Mucosa of descending colon (tissue), 3 donors: ENCODE results near the gene AFDN. TPM values are rescaled to one million over a fixed set of nuclear protein-coding genes. Genes with fewer than 3 reads are reported as not detected.

ENCODE experiments used
- ATAC-seq: fragments of 200-7000 bp; cut with Tn5 transposase; one replicate; pipeline ENCODE4 v1.9.1; 2020; ENCODE audit warnings: mild to moderate bottlenecking, moderate library complexity
- DNase-seq, 3 donors: peaks; one replicate each; pipeline ENCODE4 v3.0.0-alpha.2; 2020
- H3K36me3 ChIP-seq: fragments of 200-600 bp; one replicate; pipeline ENCODE4 v1.8.0; 2021; ENCODE audit warnings: low read depth, mild to moderate bottlenecking
- H3K4me1 ChIP-seq: fragments of 200-600 bp; one replicate; pipeline ENCODE4 v1.8.0; 2021; ENCODE audit warnings: low read depth, mild to moderate bottlenecking
- H3K4me3 ChIP-seq: fragments of 200-600 bp; one replicate; pipeline ENCODE4 v1.8.0; 2021; ENCODE audit warnings: mild to moderate bottlenecking
- H3K9me3 ChIP-seq: fragments of 200-600 bp; one replicate; pipeline ENCODE4 v1.8.0; 2021; ENCODE audit warnings: mild to moderate bottlenecking
- CTCF ChIP-seq: fragments of 200-600 bp; IDR thresholded peaks from one replicate; pipeline ENCODE4 v1.8.0; 2022; ENCODE audit warnings: antibody characterized with exemption, mild to moderate bottlenecking
- intact Hi-C, 2 donors: fragments of 100-400 bp; cut with DNase I in 1 of 2; cut with micrococcal nuclease in 1 of 2; formaldehyde crosslinking; loops; one replicate each; pipeline versions ENCODE4 v1.11.0 to v1.11.1; 2022; cut with DNase I, micrococcal nuclease
- total RNA-seq, 3 donors: library from RNA; stranded (reverse); fragmentation: NEBNext Ultra II Directional in 2 of 3; extraction: Animal tissue kit (Norgen Biotek cat#: 25700) in 2 of 3; gene quantifications; one replicate each; pipeline versions ENCODE4 v1.2.1 to v1.2.4, GENCODE V29; 2021 to 2023
- donor health status: DM: no; HTN: no; CAD: no; lungs with moderate emphysema.
- donor health status: DM: no; HTN: no; CAD: no.
- donor health status: DM: no; HTN: yes; CAD: no.

The AFDN gene
- total RNA-seq, 3 donors from 2014 or later = 168 to 231 (median 208) TPM

- Histone ChIP-seq H3K4me3 (no peak overlapping the region), H3K9me3 (peaks cover 18% of the 10 kb centered on the region), H3K36me3 (no peaks in the 10 kb centered on the region), H3K4me1 (peaks cover 13% of the 10 kb centered on the region)
- TF ChIP-seq CTCF = no peak
- DNase-seq (peak in 1 of 3 donors; percentile 0), ATAC-seq (no peak)
- intact Hi-C loops = no loop called here
These were observed 186.7 kb downstream of the AFDN start for GRCh38 chr6:168013250-168013915.

- TF ChIP-seq CTCF = no peak
- intact Hi-C loops = no loop called here
- no peak for ATAC-seq
- Histone ChIP-seq H3K4me3 (no peak overlapping the region), H3K4me1 (peaks cover 13% of the 10 kb centered on the region), H3K36me3 (no peaks in the 10 kb centered on the region), H3K9me3 (peaks cover 18% of the 10 kb centered on the region)
- DNase-seq = peak in 1 of 3 donors; percentile 0
These were observed 187.7 kb downstream of the AFDN start for GRCh38 chr6:168014428-168014827.

GRCh38 chr6:168015009-168015408, 188.3 kb downstream of the AFDN start:
- Histone ChIP-seq H3K4me3 (no peak overlapping the region), H3K9me3 (peaks cover 18% of the 10 kb centered on the region), H3K36me3 (no peaks in the 10 kb centered on the region), H3K4me1 (peaks cover 13% of the 10 kb centered on the region)
- TF ChIP-seq CTCF = no peak
- intact Hi-C loops = no loop called here
- ATAC-seq (no peak), DNase-seq (no peak)

GRCh38 chr6:168015482-168016175, 188.9 kb downstream of the AFDN start:
- no peak for TF ChIP-seq CTCF
- Histone ChIP-seq H3K36me3 (no peaks in the 10 kb centered on the region), H3K4me3 (no peak overlapping the region), H3K9me3 (peaks cover 15% of the 10 kb centered on the region), H3K4me1 (peaks cover 13% of the 10 kb centered on the region)
- peak; percentile 76 for ATAC-seq
- intact Hi-C loops = no loop called here
- peak in 1 of 3 donors; percentile 67 for DNase-seq

- Histone ChIP-seq H3K36me3 (no peaks in the 10 kb centered on the region), H3K9me3 (peaks cover 10% of the 10 kb centered on the region)
- no peak for TF ChIP-seq CTCF
These were observed 189.5 kb downstream of the AFDN start for GRCh38 chr6:168016176-168016620.

More at GRCh38 chr6:168016176-168016620, 189.5 kb downstream of the AFDN start:
- H3K4me1 ChIP-seq = peaks cover 13% of the 10 kb centered on the region
- DNase-seq (no peak), ATAC-seq (no peak)
- H3K4me3 ChIP-seq = no peak overlapping the region
- intact Hi-C loops = no loop called here
